ENCODE results near the gene A2M.

GRCh38 chr12:9104767-9105423 is 10.8 kb downstream of the A2M start:
- TF ChIP-seq CHD4 (IDR thresholded peaks at IDR 0.05) (no peak), EZH2 (IDR thresholded peaks at IDR 0.05; ENCODE audit: borderline replicate concordance, control insufficient read depth, low read depth, low read length) (no peak), PRDM15 (CRISPR knock-in tag; IDR thresholded peaks at IDR 0.05) (no peak)
